Endometrium (tissue), 2 donors: Measurements from ENCODE around the gene LTF.
"Not testable (repeated sequence)": the region's sequence is repeated elsewhere in the genome, so short reads cannot be mapped to it uniquely, and the experiment has no call there.

Source experiments
- FAIRE-seq: peaks from 2 replicates; lab custom pipeline; 2012; peaks lifted over from hg19 to GRCh38; lab: Jason Lieb, UNC
- donor health status: control.
- donor health status: control.

The LTF gene

DNA sequence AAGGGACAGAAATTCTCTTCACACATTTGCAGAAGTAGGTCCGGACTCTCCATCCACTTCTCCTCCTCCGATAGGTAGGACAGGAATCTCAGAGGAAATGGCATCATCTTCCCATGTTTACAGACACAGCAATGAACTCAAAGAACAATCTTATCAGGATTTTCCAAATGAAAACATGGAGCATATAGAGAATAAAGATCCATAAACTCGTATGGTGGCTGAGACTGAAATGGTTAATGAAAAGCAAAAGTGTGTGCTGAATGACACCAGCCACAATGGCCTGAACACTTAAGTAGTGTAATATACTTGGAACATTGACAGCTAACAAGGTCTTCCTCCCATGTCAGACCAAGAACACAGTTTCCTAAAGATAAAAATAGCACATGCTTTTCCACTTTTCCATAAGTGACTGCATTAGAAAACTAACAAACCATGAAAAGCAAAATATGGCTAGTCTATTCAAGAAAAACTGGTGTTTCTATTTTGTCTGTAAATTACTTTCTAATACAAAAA lies 51.9 kb downstream of the LTF start:
- no peak for FAIRE-seq

- no peak for FAIRE-seq
These were observed 53.4 kb downstream of the LTF start for GRCh38 chr3:46411271-46411670.

DNA sequence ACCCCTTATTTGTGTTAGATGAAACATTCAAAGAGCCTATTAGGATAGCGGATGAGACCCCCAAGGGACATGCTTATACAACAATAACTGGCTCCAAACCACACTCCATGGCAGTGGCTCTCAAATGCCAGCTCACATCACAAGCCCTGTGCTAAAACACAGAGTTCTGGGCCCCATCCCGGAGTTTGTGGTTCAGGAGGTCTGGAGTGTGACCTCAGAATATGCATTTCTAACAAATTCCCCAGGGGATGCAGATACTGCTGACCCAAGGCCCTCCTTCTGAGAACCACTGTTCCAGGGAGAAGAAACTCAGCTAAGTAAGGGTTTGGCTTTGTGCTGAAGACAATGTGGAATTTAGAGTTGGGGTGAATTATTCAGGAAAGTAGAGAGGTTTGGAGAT lies 54.0 kb downstream of the LTF start:
- FAIRE-seq = no peak

- no peak for FAIRE-seq
These were observed 54.8 kb downstream of the LTF start for GRCh38 chr3:46409739-46410489.

DNA sequence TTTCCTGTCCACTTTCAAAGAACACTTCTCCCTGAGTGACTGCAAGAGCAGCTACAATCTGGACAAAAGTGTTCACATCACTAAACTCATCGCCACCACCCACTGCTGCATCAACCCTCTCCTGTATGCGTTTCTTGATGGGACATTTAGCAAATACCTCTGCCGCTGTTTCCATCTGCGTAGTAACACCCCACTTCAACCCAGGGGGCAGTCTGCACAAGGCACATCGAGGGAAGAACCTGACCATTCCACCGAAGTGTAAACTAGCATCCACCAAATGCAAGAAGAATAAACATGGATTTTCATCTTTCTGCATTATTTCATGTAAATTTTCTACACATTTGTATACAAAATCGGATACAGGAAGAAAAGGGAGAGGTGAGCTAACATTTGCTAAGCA lies 55.9 kb downstream of the LTF start:
- no peak for FAIRE-seq

- FAIRE-seq = no peak
These were observed 56.7 kb downstream of the LTF start for GRCh38 chr3:46407970-46408369.

GRCh38 chr3:46406788-46407611 lies 57.7 kb downstream of the LTF start, which contains the start of the genes CCR5AS and CCRL2:
Gene CCR5AS, minus strand, starts transcription at chr3:46407066.
Gene CCRL2, plus strand, starts transcription at chr3:46407259. Its CDS starts 821 bp downstream, at chr3:46408080.
- FAIRE-seq = no peak

GRCh38 chr3:46406443-46406787 lies 58.3 kb downstream of the LTF start:
- no peak for FAIRE-seq

DNA sequence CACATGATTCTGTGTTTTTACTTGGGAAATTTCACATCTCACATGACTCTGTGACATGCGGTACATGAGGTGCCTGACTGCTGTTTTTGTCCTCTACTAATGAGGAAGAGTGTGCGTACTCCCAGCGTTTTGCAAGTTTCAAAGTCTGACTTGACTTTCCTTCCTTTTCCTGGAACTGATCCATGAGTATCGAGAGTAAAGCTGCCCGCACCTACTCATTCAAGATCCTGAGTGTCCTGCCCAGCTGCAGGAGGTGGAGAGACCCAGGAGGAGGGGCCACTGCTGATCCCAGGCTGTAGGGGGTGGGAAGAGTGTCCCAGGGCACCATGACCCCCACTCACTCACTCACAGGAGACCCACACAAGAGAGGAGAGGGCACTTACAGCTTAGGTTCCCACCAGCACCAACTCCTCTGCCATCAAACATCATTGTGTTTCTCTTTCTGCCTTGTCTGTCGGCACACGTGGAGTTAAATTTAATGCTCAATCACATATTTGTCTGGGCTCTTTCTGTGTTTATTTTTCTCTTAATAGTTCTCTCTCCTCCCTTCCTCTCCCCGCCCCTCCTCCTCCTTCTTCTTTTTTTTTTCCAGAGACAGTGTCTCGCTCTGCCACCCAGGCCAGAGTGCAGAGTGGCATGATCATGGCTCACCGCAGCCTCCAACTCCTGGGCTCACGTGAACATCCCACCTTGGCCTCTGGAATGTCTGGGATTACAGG lies 59.2 kb downstream of the LTF start:
- no peak for FAIRE-seq

- FAIRE-seq = not testable (repeated sequence)
These were observed 61.8 kb downstream of the LTF start for GRCh38 chr3:46402902-46403301.

GRCh38 chr3:46401579-46401978 lies 63.1 kb downstream of the LTF start:
- no peak for FAIRE-seq

GRCh38 chr3:46400846-46401245 lies 63.9 kb downstream of the LTF start:
- FAIRE-seq = no peak

GRCh38 chr3:46400000-46400734 lies 64.5 kb downstream of the LTF start:
- no peak for FAIRE-seq

GRCh38 chr3:46399557-46399956 lies 65.1 kb downstream of the LTF start:
- FAIRE-seq = no peak

DNA sequence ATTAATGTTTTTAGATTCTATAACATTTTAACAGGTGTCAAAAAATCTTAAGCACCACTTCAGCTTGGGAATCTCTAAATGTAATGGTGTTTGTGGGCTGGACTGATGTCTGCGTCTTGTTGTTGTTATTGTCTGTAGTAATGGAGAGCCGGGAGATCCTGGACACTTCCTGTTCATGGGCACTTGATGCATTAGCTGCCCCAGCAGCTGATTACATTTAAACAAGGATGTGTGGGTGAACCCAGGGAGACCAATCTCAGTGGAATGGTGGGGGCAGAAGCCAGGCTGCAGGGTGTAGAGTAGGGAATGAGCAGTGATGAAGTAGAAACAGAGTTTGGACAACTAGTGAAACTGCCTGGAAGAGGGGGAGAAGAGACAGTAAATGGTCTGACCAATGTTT lies 65.6 kb downstream of the LTF start:
- FAIRE-seq = no peak

GRCh38 chr3:46398186-46398955 lies 66.3 kb downstream of the LTF start:
- FAIRE-seq = no peak

GRCh38 chr3:46397111-46397510 lies 67.6 kb downstream of the LTF start:
- FAIRE-seq = no peak

DNA sequence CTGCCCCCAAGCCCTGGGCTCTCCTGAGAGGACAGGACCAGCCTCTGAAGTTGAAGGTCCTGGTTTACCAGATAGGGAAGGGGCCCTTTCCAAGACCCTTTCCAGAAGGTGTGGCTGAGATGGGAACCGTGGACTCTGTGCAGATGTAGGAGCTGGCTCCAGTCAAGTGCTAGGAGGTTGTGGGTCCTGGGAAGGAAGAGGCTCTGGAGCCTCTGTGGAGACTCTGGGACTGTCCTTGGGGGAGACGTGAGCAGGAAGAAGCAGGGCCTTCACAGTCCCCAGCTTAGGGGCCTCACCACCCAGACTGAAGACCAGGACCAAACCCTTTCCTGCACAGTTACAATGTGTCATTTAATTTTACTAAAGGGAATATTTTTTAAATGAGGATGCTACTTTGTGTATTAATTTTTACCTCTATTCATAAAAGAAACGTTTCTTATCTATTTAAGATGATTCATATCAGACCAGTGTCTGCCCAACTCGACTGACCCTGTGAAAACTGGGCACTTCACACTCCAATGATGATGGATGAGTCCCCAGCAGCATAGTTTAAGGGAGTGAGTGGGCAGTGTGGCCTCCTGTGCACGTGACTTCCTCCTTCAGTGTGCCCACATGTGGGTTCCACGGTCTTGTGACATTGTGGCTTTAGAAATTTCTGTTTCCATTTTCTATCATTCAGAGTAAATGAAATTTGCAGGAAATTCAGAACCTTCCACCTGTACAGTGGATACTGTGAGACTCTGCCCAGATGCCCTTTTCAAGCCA lies 68.8 kb downstream of the LTF start:
- no peak for FAIRE-seq

- no peak for FAIRE-seq
These were observed 69.5 kb downstream of the LTF start for GRCh38 chr3:46395210-46395661.
